SK-N-SH treated with all-trans-retinoic acid at 6 μM for 48 hours (cell line): Measurements from ENCODE around the gene KCNB1.

Experiments used
- ATAC-seq: fragments of 200-7000 bp; cut with Tn5 transposase; 3 replicates; pipeline ENCODE4 v1.9.1; 2020; ENCODE audit warnings: mild to moderate bottlenecking, moderate library complexity
- ARNTL ChIP-seq: fragments of 450-650 bp; formaldehyde crosslinking; IDR thresholded peaks from 2 replicates; pipeline ENCODE4 v1.5.0; 2020; ENCODE audit warnings: low read depth, mild to moderate bottlenecking, moderate library complexity, borderline replicate concordance
- BACH2 ChIP-seq: fragments of 250-450 bp; sonication (Bioruptor Pico); IDR thresholded peaks from 2 replicates; pipeline ENCODE4 v1.9.0; 2021; ENCODE audit warnings: mild to moderate bottlenecking, borderline replicate concordance
- CREB5 ChIP-seq: fragments of 250-450 bp; sonication (Bioruptor Pico); IDR thresholded peaks from 2 replicates; pipeline ENCODE4 v1.5.1; 2020; ENCODE audit warnings: low read depth, mild to moderate bottlenecking, moderate library complexity
- CSDC2 ChIP-seq: fragments of 250-450 bp; sonication (Bioruptor Pico); IDR thresholded peaks from 2 replicates; pipeline ENCODE4 v1.5.0; 2020; ENCODE audit warnings: mild to moderate bottlenecking, moderate library complexity
- CSRNP3 ChIP-seq: fragments of 250-450 bp; sonication (Bioruptor Pico); IDR thresholded peaks from 2 replicates; pipeline ENCODE4 v1.5.1; 2021; ENCODE audit warnings: mild to moderate bottlenecking, moderate library complexity
- ESRRG ChIP-seq: fragments of 250-450 bp; sonication (Bioruptor Pico); IDR thresholded peaks from 2 replicates; pipeline ENCODE4 v1.6.1; 2021; ENCODE audit warnings: mild to moderate bottlenecking
- GLIS3 ChIP-seq: fragments of 250-450 bp; sonication (Bioruptor Pico); IDR thresholded peaks from 2 replicates; pipeline ENCODE4 v1.5.0; 2020; ENCODE audit warnings: mild to moderate bottlenecking, moderate library complexity
- OSR1 ChIP-seq: fragments of 250-450 bp; sonication (Bioruptor Pico); IDR thresholded peaks from 2 replicates; pipeline ENCODE4 v1.8.0; 2022; ENCODE audit warnings: moderate library complexity, mild to moderate bottlenecking, inconsistent platforms
- POU6F1 ChIP-seq: fragments of 250-450 bp; sonication (Bioruptor Pico); IDR thresholded peaks from 2 replicates; pipeline ENCODE4 v1.8.0; 2021; ENCODE audit warnings: low read depth, mild to moderate bottlenecking, moderate library complexity, borderline replicate concordance
- PPARA ChIP-seq: fragments of 250-450 bp; sonication (Bioruptor Pico); IDR thresholded peaks from 2 replicates; pipeline ENCODE4 v1.5.0; 2020; ENCODE audit warnings: mild to moderate bottlenecking, borderline replicate concordance
- RARB ChIP-seq: fragments of 250-450 bp; sonication (Bioruptor Pico); IDR thresholded peaks from 2 replicates; pipeline ENCODE4 v1.8.0; 2021; ENCODE audit warnings: mild to moderate bottlenecking, moderate library complexity
- SNAI2 ChIP-seq: fragments of 250-450 bp; sonication (Bioruptor Pico); IDR thresholded peaks from 2 replicates; pipeline ENCODE4 v1.5.0; 2020; ENCODE audit warnings: mild to moderate bottlenecking, moderate library complexity
- TCF4 ChIP-seq: fragments of 250-450 bp; sonication (Bioruptor Pico); IDR thresholded peaks from 2 replicates; pipeline ENCODE4 v1.8.0; 2021; ENCODE audit warnings: mild to moderate bottlenecking, moderate library complexity, borderline replicate concordance
- TOX ChIP-seq: fragments of 250-450 bp; sonication (Bioruptor Pico); IDR thresholded peaks from 2 replicates; pipeline ENCODE4 v1.8.0; 2021; ENCODE audit warnings: mild to moderate bottlenecking, moderate library complexity, borderline replicate concordance
- TSHZ2 ChIP-seq: fragments of 250-450 bp; sonication (Bioruptor Pico); IDR thresholded peaks from 2 replicates; pipeline ENCODE4 v1.5.0; 2020; ENCODE audit warnings: mild to moderate bottlenecking, moderate library complexity
- ZC3H10 ChIP-seq: fragments of 250-450 bp; sonication (Bioruptor Pico); IDR thresholded peaks from 2 replicates; pipeline ENCODE4 v1.5.1; 2021; ENCODE audit warnings: mild to moderate bottlenecking, moderate library complexity
- ZFP3 ChIP-seq: fragments of 250-450 bp; sonication (Bioruptor Pico); IDR thresholded peaks from 2 replicates; pipeline ENCODE4 v1.5.0; 2020; ENCODE audit warnings: mild to moderate bottlenecking, moderate library complexity
- ZFP30 ChIP-seq: fragments of 450-650 bp; formaldehyde crosslinking; IDR thresholded peaks from 2 replicates; pipeline ENCODE4 v1.5.0; 2022; ENCODE audit warnings: mild to moderate bottlenecking, moderate library complexity
- ZNF565 ChIP-seq: fragments of 450-650 bp; formaldehyde crosslinking; conservative IDR thresholded peaks from 2 replicates; pipeline ENCODE4 v1.5.0; 2020; ENCODE audit warnings: low read depth, mild to moderate bottlenecking, moderate library complexity
- ZNF70 ChIP-seq: fragments of 450-650 bp; formaldehyde crosslinking; IDR thresholded peaks from 2 replicates; pipeline ENCODE4 v1.5.0; 2020; ENCODE audit warnings: mild to moderate bottlenecking, moderate library complexity
- ZNF8 ChIP-seq: fragments of 450-650 bp; formaldehyde crosslinking; IDR thresholded peaks from 2 replicates; pipeline ENCODE4 v1.5.0; 2020; ENCODE audit warnings: mild to moderate bottlenecking, moderate library complexity

KCNB1 gene

GRCh38 chr20:49335476-49335875, 147.0 kb downstream of the KCNB1 start:
- TF ChIP-seq ARNTL (no peak), ZNF8 (no peak), RARB (CRISPR knock-in tag) (no peak), ZNF70 (CRISPR knock-in tag) (no peak), BACH2 (no peak), ZFP3 (CRISPR knock-in tag) (no peak), ZC3H10 (CRISPR knock-in tag) (no peak), GLIS3 (CRISPR knock-in tag) (no peak), TCF4 (CRISPR knock-in tag) (no peak)
- ATAC-seq, result no peak

GRCh38 chr20:49330701-49331615, 151.5 kb downstream of the KCNB1 start:
- no peak for TF ChIP-seq TSHZ2
- TF ChIP-seq ZNF565 (CRISPR knock-in tag), result no peak
- no peak for TF ChIP-seq TOX
- no peak for TF ChIP-seq SNAI2 (CRISPR knock-in tag)
- TF ChIP-seq ARNTL, result no peak
- no peak for TF ChIP-seq TCF4 (CRISPR knock-in tag)
- no peak for TF ChIP-seq PPARA (CRISPR knock-in tag)
- TF ChIP-seq ZNF8, result no peak
- no peak for TF ChIP-seq ZFP30 (CRISPR knock-in tag)
- no peak for TF ChIP-seq ESRRG (CRISPR knock-in tag)
- no peak for TF ChIP-seq ZFP3 (CRISPR knock-in tag)
- TF ChIP-seq GLIS3 (CRISPR knock-in tag), result no peak
- no peak for TF ChIP-seq BACH2
- TF ChIP-seq ZNF70 (CRISPR knock-in tag), result no peak
- TF ChIP-seq OSR1 (CRISPR knock-in tag), result no peak
- no peak for TF ChIP-seq CREB5
- no peak for TF ChIP-seq ZC3H10 (CRISPR knock-in tag)
- no peak for TF ChIP-seq CSDC2 (CRISPR knock-in tag)
- no peak for TF ChIP-seq CSRNP3
- ATAC-seq, result no peak

GRCh38 chr20:49328790-49329189, 153.7 kb downstream of the KCNB1 start:
- ATAC-seq, result no peak
- TF ChIP-seq ZFP30 (CRISPR knock-in tag), result no peak
- no peak for TF ChIP-seq POU6F1
- no peak for TF ChIP-seq PPARA (CRISPR knock-in tag)
- no peak for TF ChIP-seq CREB5
- no peak for TF ChIP-seq RARB (CRISPR knock-in tag)
- TF ChIP-seq OSR1 (CRISPR knock-in tag), result no peak
- TF ChIP-seq BACH2, result no peak
- TF ChIP-seq ZNF8, result no peak
- no peak for TF ChIP-seq TSHZ2
- no peak for TF ChIP-seq ESRRG (CRISPR knock-in tag)
- no peak for TF ChIP-seq TOX
